ENCODE data around the gene RNF31. TPM values are rescaled to one million over a fixed set of nuclear protein-coding genes. Genes with fewer than 3 reads are reported as not detected.

The RNF31 gene
- total RNA-seq, 8 experiments from 2014 or later: 35.0 to 79.5 (median 46.3) TPM

DNA sequence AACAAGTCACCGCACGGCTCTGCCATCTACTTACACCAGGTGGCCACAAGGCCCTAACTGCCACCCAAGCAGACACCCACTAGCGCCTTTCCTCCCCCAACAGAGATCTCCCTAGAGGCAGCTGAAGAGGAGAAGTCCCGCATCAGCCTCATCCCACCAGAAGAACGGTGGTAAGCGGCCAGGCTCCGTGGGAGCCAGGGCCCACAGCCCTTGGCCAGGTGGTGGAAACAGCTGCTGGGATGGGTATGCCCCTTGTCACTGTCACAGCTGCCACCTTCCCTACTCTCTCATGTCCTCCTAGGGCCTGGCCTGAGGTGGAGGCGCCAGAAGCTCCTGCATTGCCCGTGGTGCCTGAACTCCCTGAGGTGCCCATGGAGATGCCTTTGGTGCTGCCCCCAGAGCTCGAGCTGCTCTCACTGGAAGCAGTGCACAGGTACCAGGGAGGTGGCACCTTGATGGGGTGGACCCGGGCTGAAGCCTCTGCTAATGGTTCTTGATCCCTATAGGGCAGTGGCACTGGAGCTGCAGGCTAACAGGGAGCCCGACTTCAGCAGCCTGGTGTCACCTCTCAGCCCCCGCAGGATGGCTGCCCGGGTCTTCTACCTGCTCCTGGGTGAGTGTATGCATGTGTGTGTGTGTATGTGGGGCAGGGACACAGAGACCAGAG is 32.1 kb downstream of the RNF31 start:
- 78 to 100% (median 100%) methylated on average over 1 to 5 of the region's 14 CpGs; no CpG with 5 or more reads in 5 of the 10 experiments for WGBS, 10 experiments
- in situ Hi-C loops (cut with MboI; ENCODE audit: low pct_unique_long_range_greater_than_20kb in 2 of 9, low sequenced_read_pairs in 9 of 9, unreplicated experiment in 9 of 9): no loop called here
- peak overlapping the region; percentile 87 to 89 for H3K27ac ChIP-seq

DNA sequence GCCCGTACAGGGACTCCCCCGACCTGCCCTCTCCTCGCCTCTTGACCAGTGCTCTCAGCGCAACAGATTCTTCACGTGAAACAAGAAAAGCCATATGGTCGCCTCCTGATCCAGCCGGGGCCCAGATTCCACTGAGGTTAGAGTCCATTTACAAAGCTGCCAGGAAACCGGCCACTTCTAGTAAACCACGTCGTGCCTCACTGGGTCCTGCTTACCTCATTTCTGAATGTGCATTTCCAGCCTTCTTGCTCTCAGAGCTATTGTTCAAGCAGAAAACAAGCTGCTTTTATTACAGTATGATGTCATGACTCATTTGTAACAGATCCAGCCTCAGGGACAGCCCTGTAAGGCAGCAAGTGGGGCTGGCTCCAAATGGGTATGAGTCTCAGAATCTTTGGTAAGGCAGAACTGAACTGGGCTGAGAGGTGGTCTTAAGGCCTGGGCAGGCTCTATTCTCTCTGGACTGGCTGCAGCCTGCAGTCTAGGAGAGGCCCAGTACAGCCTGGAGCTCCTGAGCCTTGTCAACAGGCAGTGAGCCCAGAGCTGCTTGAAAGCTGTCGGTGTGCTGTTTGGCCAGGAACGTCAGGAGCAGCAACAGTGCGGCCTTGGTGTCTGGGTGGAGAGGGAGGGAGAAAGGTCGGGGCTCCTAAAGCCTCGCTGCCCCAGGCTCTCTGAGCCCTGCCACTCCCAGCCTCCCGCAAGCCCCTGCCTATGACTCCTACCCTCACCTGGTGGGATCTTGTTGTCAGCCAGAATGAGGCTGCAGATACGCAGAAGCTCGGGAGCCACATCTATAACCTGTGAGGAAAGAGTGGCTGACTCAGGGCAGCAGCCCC is 32.9 kb downstream of the RNF31 start:
- in situ Hi-C loops (cut with MboI; ENCODE audit: low pct_unique_long_range_greater_than_20kb in 2 of 9, low sequenced_read_pairs in 9 of 9, unreplicated experiment in 9 of 9): no loop called here
- ATAC-seq (replicated peaks in 6 of 8): peak; percentile 43 to 89 (median 86)
- H3K27ac ChIP-seq: peak overlapping the region; percentile 87 to 89
- 60 to 100% (median 72%) methylated on average over 1 to 5 of the region's 18 CpGs; no CpG with 5 or more reads in 4 of the 10 experiments for WGBS, 10 experiments
- H3K4me1 ChIP-seq (replicated peaks in 1 of 2): peaks cover 19 to 23% of the 10 kb centered on the region in 2 donors
- H3K4me3 ChIP-seq: no peak overlapping the region

More for the DNA sequence above, 32.1 kb downstream of the RNF31 start:
- peak in 2 of 8 experiments; percentile 0 to 1 for ATAC-seq (replicated peaks in 6 of 8)
- Histone ChIP-seq H3K4me1 (replicated peaks in 1 of 2) (peaks cover 19 to 23% of the 10 kb centered on the region in 2 donors), H3K4me3 (no peak overlapping the region)

DNA sequence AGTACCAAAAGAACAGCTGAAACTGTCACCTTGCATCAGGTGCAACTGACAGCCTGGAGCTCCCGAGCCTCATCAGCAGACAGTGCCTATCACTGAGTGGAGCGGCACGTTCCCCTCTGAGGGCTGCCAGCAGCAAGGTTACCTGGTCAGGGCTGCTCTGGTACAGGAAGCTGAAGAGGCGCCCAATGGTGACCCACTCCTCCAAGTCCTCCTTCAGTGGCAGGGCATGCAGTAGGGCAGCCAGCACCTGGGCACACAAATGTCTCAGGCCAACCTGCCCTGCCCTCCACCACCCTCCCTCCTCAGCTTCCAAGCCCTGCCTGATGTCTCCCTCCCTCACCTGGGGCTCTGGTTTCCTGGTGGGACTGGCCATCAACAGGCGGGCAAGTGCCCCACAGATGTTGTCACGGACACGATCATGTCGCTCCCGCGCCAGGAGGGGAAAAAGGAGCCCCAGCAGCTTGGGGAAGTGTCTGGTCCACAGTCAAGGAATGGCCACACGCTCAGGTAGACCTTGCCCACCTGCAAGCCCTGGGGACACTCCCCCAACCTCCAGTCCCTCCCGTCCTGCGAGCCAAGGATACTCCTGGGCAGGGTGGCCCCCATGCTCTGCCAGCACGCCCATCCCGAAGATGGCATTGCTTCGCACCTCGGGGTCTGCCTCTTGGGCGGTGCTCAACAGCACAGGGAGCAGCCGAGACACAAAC is 34.2 kb downstream of the RNF31 start:
- WGBS, 10 experiments: 73 to 100% (median 98%) methylated on average over 1 to 8 of the region's 19 CpGs; no CpG with 5 or more reads in 5 of the 10 experiments
- Histone ChIP-seq H3K4me1 (replicated peaks in 1 of 2) (peaks cover 19 to 23% of the 10 kb centered on the region in 2 donors), H3K4me3 (no peak overlapping the region), H3K27ac (no peak overlapping the region)
- no peak for ATAC-seq (replicated peaks in 6 of 8)
- in situ Hi-C loops (cut with MboI; ENCODE audit: low pct_unique_long_range_greater_than_20kb in 2 of 9, low sequenced_read_pairs in 9 of 9, unreplicated experiment in 9 of 9): no loop called here

DNA sequence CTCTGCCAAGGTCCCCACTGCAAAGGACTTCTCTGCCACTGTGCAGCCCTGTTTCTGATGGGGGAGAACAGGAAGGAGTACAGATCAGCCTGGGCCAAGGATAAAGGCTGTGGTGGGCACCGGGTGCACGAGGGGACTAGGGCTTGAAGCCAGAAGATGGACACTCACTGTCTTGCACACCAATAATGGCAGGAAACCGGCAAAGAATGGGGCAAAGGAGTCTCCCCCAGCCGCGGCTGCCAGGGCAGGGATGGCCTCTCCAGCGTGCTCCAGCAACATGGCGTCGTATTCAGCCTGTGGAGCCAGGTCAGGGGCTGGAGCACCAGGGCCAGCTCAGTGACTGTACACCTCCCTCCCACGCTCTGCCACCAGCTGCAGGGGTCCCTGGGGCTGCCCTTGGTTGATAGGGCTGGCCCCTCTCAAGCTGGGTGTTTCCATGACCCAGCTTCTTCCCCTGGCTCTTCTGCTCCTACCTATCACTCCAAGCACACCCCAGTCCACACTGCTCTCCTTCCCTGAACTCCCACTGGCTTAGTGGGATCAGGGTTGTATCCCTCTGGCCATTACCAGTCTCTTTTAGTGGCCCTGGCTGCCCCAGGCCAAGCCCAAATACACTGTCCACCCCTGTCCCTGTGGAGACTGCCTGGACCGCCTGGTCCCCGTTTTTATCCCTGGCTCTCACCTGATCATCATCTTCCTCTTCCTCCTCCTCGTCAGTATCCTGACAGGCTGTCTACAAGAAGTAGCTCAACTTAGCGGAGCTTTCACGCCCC is 35.0 kb downstream of the RNF31 start:
- H3K4me1 ChIP-seq (replicated peaks in 1 of 2): peaks cover 19 to 25% of the 10 kb centered on the region in 2 donors
- no peak overlapping the region for H3K27ac ChIP-seq
- 80 to 100% (median 91%) methylated on average over 1 to 9 of the region's 14 CpGs; no CpG with 5 or more reads in 2 of the 10 experiments for WGBS, 10 experiments
- no peak for ATAC-seq (replicated peaks in 6 of 8)
- in situ Hi-C loops (cut with MboI; ENCODE audit: low pct_unique_long_range_greater_than_20kb in 2 of 9, low sequenced_read_pairs in 9 of 9, unreplicated experiment in 9 of 9): no loop called here
- H3K4me3 ChIP-seq: no peak overlapping the region

DNA sequence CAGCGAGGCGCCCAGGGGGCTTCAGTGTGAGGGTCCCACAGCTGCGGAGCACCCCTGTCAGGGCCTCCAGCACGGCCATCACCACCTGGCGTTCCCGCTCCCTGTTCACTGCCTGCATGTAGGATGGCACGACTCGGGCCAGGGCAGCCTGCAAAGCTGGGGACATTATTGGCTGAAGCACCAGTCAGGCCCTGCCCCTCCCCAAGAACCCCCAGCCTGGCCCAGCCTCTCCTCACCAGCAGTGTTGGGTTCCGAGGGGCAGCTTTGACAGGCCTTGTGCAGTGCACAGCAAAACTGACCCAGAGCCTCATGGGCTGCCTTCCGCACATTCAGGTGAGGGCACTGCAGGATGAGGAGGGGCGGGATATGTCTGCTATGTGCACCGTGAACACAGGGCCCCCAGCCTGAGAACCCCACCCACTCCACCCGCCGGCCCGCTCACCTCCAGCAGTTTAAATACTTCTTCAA is 35.8 kb downstream of the RNF31 start:
- peaks cover 24 to 30% of the 10 kb centered on the region in 2 donors for H3K4me1 ChIP-seq (replicated peaks in 1 of 2)

DNA sequence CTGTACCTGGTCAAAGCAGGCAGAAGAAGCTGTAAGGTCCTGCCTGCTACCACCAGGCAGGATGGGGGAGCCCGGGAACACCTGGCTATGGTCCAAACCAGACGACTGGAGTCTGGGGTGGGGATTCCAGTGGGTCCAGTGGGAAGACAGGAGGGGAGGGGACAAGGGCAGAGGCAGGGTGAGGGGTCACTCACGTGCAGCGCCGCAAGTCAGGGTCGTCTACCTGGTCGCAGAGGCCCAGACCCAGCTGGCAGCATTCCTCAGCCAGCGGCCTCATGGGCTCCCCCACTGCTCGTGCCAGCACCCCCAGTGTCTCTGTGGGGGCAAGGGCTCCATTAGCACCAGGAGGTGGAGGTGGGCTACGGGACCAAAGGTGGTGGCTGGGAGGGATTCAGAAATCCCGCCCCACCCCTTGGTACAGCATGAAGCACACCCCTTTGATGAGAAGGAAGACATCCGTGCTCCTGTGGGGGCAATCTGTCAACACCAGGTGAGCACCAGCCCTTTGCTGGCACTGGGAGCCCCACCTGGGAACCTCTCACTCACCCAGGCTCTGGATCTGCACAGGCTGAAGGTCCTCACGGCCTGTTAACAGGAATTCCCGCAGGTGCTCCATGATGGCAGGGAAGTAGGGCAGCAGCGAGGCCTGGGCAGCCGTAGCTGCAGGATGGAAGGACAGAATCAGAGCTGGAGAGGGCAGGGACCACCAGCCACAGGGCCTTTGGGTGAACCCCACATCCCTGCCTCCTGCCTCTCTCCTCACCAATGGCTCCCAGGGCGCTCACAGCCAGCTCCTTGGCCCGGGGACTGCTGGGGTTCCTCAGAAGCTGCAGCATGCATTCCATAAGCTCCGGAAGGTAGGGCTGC is 37.0 kb downstream of the RNF31 start:
- ATAC-seq (replicated peaks in 6 of 8): no peak
- Histone ChIP-seq H3K27ac (no peak overlapping the region), H3K4me1 (replicated peaks in 1 of 2) (peaks cover 22 to 32% of the 10 kb centered on the region in 2 donors), H3K4me3 (no peak overlapping the region)
- in situ Hi-C loops (cut with MboI; ENCODE audit: low pct_unique_long_range_greater_than_20kb in 2 of 9, low sequenced_read_pairs in 9 of 9, unreplicated experiment in 9 of 9): no loop called here
- WGBS, 10 experiments: 83 to 100% (median 89%) methylated on average over 1 to 5 of the region's 19 CpGs; no CpG with 5 or more reads in 6 of the 10 experiments

More for the DNA sequence above, 35.8 kb downstream of the RNF31 start:
- H3K4me3 ChIP-seq: no peak overlapping the region
- in situ Hi-C loops (cut with MboI; ENCODE audit: low pct_unique_long_range_greater_than_20kb in 2 of 9, low sequenced_read_pairs in 9 of 9, unreplicated experiment in 9 of 9): no loop called here
- H3K27ac ChIP-seq: no peak overlapping the region
- ATAC-seq (replicated peaks in 6 of 8): no peak
- WGBS, 10 experiments: 89 to 93% (median 90%) methylated on average over 2 to 5 of the region's 15 CpGs; no CpG with 5 or more reads in 7 of the 10 experiments

DNA sequence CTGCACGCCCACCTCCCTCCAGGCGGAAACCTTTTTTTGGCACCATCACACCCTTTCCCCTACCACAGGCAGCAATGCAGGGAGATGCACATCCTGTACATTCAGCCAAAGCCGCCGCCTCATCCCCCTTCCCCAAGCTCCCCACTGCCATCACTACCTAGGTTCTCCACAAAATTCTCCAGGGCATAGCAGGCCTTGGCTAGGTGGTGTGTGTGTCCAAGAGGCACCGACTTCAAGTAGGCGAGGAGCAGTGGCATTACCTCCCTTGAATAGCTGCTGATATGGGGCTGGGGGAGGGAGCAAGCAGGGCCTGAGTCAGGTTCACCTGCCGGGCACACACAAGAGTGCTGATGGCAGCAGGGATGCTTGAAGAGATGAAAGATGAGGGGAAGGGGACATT is 37.7 kb downstream of the RNF31 start:
- no peak overlapping the region for H3K27ac ChIP-seq
- in situ Hi-C loops (cut with MboI; ENCODE audit: low pct_unique_long_range_greater_than_20kb in 2 of 9, low sequenced_read_pairs in 9 of 9, unreplicated experiment in 9 of 9): no loop called here

DNA sequence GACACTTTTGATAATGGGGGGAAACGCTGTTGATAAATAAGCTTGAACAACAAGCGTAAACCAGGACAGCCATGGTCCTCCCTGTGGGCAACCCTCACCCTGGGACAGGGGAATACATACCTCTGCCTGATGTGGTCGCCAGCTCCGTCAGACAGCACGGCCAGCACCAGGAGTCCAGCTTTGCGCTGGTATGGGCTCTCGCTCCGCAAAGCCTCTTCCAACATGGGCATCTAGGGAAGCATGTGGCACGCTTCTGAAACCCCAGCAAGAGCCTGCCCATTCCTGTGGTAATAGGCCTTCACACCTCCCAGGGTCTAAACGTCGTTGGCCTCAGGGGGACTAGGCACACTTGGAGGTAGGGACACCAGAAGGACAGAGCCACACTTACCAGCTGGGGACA is 38.4 kb downstream of the RNF31 start:
- in situ Hi-C loops (cut with MboI; ENCODE audit: low pct_unique_long_range_greater_than_20kb in 2 of 9, low sequenced_read_pairs in 9 of 9, unreplicated experiment in 9 of 9): no loop called here
- 87 to 100% (median 97%) methylated on average over 1 to 5 of the region's 11 CpGs; no CpG with 5 or more reads in 4 of the 10 experiments for WGBS, 10 experiments
- no peak for ATAC-seq (replicated peaks in 6 of 8)

More for the DNA sequence above, 37.7 kb downstream of the RNF31 start:
- no peak overlapping the region for H3K4me3 ChIP-seq
- peaks cover 19 to 27% of the 10 kb centered on the region in 2 donors for H3K4me1 ChIP-seq (replicated peaks in 1 of 2)
- no peak for ATAC-seq (replicated peaks in 6 of 8)
- WGBS, 10 experiments: 90 to 100% (median 100%) methylated on average over 1 to 3 of the region's 7 CpGs; no CpG with 5 or more reads in 3 of the 10 experiments

DNA sequence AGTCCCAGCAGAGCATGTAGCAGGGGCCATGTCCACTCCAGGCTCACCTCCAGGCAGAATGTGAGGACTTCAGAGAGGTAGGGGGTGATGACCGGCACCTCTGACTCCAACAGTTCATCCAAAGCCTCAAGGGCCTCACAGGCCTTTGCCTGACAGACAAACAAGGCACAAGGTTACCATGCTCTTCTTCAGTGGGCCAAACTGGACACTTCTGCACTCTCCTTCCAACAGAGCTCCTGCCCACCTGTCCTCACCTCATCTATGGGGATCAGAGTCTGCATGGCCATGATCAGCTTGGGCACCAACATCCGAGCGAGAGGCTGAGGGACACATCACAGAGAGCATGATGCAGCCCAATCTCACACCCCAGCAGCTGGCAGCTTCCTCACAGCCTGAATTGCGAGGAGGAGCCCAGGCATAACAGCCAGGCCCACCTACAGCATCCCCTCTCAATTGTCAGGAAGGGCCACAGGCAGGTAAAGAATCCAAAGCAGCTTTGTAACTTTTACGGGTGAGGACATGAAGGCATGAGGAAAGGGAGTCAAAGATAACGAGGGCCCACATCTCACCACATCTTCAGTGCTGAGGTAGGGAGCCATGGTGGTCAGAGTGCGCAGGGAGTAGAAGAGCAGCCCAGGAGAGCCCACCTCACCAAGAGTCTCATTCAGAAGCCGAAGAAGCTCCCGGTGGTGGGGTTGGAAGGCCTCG is 39.7 kb downstream of the RNF31 start:
- 82 to 97% (median 92%) methylated on average over 4 to 7 of the region's 10 CpGs; no CpG with 5 or more reads in 6 of the 10 experiments for WGBS, 10 experiments
- Histone ChIP-seq H3K4me1 (replicated peaks in 1 of 2) (peaks cover 11 to 14% of the 10 kb centered on the region in 2 donors), H3K27ac (no peak overlapping the region), H3K4me3 (peak overlapping the region in 1 of 5 donors; percentile 87)
- in situ Hi-C loops (cut with MboI; ENCODE audit: low pct_unique_long_range_greater_than_20kb in 2 of 9, low sequenced_read_pairs in 9 of 9, unreplicated experiment in 9 of 9): no loop called here
- no peak for ATAC-seq (replicated peaks in 6 of 8)

More for the DNA sequence above, 38.4 kb downstream of the RNF31 start:
- H3K4me1 ChIP-seq (replicated peaks in 1 of 2): peaks cover 12 to 20% of the 10 kb centered on the region in 2 donors
- no peak overlapping the region for H3K27ac ChIP-seq
- no peak overlapping the region for H3K4me3 ChIP-seq

DNA sequence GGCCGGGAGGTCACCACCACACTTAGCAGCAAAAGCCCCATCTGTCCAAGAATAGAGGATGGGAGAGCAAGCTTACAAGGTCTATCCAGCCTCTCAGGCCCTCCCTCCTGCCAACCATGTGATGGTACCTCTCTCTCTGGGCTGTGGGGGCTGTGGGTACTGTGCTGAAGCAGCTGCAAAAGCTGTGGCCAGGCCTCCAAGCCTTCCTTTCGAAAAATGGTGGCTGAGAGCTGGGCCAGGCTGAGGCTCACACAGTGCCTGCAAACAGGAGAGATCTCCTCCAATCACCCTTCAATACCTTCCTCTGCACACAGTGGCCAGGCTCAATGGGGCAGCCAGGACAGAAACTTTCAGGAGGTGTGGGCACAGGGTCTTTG is 40.2 kb downstream of the RNF31 start:
- ATAC-seq (replicated peaks in 6 of 8): no peak
- Histone ChIP-seq H3K27ac (no peak overlapping the region), H3K4me1 (replicated peaks in 1 of 2) (peaks cover 11 to 14% of the 10 kb centered on the region in 2 donors), H3K4me3 (peak overlapping the region in 4 of 5 donors; percentile 57 to 87 (median 69))
- in situ Hi-C loops (cut with MboI; ENCODE audit: low pct_unique_long_range_greater_than_20kb in 2 of 9, low sequenced_read_pairs in 9 of 9, unreplicated experiment in 9 of 9): no loop called here
- WGBS, 10 experiments: 94% methylated on average over 2 of the region's 2 CpGs; no CpG with 5 or more reads in 9 of the 10 experiments
